ENCODE measurements around the gene ZNF467.
A peak's percentile ranks its signal among the peaks of the same experiment; 100 is the strongest.

The ZNF467 gene

DNA sequence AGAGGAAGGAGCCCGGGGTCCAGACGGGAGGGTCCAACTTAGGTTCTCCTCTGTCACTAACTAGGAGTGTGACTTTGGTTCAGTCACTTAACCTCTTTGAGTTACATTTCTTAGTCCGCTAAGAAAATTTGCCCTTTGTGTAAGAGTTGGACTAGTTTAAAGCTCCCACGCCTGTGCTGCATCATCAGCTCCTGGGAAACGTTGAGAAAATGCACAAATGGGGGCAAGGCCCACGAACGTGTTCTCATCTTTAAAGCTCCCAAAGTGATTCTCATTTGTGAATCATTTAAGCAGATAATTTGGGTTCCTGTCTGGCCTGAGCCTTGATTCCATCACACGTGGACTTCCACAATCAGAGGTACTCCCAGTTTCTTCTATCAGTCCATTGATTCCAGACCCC, 6.3 kb downstream of the ZNF467 start:
- DNase-seq = no peak

DNA sequence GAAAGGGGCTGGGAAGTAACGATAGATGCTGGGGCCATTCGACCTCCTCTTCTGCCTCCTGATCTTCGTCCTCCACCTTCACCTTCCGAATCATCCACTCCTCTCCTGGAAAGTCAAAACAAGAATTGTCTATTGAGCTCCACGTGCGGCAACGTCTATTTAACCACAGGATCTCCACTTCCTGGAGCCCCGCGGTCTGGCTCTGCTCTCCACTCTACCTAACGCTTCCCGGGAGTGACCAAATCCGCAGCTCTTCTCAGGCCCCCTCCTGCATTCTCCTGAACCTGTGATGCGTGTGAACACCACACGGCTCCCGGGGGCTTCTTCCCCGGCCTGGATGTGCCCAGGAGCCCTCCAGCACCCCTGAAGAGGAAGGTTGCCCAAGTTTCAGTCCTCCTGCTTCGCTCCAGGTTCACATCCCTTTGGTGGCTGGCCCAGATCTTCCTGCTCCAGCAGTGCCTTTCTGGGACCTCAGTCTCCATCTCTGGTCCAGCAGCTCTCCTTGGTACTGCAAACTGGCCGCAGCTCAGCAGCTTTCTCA, 7.2 kb downstream of the ZNF467 start:
- no peak for DNase-seq

DNA sequence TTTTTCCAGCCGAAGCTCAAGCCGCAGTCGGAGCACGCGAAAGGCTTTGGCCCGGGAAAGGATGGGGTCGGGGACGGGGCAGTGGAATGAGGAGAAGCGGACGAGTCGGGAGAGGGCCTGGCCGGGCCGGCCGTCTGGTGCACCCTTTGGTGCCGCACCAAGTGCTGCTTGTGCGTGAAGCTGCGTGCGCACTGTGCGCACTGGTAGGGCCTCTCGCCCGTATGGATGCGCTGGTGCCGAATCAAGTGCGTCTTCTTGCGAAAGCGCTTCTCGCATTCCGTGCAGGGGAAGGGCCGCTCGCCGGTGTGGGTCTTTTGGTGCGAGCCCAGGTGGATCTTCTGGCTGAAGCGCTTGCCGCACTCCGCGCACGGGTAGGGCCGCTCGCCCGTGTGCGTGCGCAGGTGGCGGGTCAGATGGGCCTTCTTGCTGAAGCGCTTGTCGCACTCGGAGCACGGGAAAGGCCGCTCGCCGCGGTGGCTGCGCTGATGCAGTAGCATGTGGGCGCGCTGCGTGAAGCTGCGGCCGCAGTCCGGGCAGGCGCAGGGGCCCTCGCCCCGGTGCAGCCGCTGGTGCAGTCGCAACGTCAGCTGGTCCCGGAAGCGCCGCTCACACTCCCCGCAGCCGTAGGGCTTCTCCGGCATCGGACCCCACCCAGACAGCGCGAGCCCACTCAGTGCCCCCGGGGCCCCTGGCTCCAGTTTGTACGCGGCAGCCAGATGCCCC, 7.8 kb downstream of the ZNF467 start:
- DNase-seq = no peak

DNA sequence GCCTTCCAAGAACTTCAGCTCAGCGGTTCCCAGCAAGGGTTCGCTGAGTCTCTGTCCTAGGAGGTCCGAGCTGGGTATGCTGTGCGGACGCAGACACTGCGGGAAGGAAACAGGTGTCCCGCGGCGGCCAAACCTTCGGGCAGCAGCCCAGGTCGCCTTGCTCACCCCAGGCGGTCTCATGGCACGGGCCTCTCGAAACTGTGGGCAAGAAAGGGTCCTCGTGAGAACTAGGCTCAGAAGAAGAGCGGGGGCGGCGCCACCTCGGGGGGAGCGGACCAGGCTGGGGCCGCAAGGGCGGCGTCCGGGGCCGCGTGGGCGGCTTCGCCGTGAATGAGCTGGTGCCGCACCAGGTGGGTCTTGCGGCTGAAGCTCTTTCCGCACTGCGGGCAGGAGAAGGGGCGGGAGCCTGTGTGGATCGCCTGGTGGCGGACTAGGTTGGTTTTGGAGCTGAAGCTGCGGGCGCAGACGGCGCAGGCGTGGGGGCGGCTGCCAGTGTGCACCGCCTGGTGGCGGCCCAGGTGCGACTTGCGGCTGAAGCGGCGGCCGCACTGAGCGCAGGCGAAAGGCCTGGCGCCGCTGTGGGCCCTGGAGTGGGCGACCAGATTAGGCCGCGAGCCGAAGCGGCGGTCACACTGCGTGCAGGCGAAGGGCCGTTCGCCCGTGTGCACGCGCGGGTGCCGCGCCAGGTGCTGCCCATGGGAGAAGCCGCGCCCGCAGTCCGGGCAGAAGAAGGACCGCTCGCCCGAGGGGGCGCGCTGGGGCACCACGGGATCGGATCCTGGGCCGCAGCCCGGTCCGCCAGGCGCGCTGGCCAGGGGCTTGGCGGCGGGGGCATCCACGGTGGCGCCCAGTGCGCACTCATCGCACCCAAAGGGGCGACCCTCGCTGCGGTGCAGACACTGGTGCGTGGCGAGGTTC, 8.6 kb downstream of the ZNF467 start:
- no peak for DNase-seq

DNA sequence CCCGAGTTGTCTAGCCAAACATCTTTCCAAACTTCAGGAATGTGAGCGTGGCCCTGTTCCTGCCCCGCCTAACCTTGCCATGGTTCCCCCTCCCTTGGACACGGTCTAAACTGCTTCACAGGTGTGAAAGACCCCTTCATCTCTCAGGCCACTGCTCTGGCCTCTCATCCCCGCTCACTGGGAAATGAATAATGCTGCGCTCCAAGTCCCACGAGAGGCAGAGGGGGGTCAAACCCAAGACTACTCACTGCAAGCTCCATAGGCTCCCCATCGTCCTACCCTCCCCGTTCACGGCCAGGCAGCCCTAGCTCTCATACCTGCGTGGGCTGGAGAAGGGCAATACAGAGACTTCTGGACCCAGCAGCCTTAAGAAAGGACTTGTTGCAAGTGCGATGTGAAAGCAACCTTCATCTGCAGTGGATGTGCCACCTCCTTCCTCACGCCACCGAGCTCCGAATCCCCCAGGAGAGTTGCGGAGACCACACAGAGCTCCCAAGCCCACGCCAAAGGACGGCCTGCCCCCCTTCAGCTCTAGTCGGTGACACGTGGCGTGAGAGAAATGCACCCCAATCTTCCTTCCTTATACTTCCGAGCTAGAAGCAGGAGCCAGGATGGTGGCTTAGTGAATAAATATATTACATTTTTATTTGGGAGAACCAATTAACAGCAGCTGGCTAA, 9.7 kb downstream of the ZNF467 start:
- DNase-seq = no peak

DNA sequence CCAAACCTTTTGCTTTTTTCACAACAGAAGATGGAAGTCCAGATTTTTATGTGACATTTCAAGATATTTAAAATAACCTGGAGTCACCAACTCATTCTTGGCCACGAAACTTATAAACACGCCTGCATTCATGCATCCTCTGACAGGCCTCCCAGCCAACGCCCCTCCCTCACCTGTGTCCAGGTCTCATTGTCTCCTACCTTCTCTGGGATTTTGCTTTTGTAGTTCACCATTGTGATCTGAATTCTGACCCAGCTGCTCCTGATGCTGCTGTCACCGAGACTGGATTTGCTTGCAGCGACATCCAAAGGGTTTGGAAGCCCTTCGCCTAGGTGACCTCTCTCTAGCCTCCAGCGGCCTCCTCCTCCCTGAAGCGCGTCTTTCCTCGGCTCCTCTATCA, 10.8 kb downstream of the ZNF467 start:
- DNase-seq = no peak

DNA sequence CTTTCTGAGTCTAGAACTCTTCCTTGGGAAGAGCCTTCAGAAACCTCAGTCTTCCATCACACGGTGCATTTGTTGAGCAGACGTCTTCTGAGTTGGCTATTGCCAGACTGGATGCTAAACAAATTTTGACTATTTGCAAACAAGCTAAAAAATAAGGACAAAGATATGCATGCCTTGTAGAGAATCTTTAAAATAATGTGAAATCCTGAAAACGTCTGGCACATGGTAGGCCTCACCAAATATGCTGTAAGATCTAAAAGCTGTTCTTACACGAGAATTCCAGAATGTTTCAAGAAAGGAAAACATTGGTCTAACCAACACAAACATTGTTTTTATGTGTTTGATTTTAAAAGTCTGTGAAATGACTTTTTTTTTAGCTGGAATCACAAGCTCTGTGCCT, 11.3 kb downstream of the ZNF467 start:
- DNase-seq = no peak

DNA sequence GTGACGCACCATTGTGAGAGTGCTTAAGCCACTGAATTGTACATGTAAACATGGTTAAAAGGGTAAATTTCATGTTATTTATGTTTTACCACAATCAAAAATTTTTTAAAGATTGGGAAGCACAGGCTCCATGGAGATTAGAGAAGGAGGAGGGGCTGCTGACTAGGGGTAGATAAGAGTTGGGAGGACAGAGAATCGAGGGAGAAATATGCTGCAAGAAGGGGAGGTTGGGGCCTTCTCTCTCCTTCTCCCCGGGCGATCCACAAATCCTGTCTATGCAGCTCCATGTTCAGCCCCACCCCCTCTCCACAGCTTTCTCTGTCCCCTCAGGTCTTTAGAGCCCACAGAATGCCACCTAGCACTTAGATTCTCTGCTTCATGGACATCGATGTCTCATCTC, 12.1 kb downstream of the ZNF467 start:
- no peak for DNase-seq

DNA sequence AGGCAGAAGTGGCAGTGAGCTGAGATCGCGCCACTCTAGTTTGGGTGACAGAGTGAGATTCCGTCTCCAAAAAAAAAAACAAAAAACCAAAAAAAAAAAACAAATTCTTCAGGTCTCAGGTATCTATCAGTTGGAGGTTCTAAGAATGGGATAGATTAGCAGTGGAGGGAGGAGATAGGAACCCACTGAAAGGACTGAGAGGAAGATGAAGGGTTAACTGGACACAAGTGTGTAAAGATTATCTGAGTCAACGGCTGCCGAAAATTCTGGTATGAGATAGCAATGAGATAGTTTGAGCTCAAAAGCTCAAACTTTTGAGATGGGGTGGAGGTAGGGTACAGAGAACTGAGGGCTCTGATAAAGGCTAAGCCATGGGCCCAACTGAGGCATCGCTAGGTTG, 12.8 kb downstream of the ZNF467 start:
- DNase-seq = no peak

DNA sequence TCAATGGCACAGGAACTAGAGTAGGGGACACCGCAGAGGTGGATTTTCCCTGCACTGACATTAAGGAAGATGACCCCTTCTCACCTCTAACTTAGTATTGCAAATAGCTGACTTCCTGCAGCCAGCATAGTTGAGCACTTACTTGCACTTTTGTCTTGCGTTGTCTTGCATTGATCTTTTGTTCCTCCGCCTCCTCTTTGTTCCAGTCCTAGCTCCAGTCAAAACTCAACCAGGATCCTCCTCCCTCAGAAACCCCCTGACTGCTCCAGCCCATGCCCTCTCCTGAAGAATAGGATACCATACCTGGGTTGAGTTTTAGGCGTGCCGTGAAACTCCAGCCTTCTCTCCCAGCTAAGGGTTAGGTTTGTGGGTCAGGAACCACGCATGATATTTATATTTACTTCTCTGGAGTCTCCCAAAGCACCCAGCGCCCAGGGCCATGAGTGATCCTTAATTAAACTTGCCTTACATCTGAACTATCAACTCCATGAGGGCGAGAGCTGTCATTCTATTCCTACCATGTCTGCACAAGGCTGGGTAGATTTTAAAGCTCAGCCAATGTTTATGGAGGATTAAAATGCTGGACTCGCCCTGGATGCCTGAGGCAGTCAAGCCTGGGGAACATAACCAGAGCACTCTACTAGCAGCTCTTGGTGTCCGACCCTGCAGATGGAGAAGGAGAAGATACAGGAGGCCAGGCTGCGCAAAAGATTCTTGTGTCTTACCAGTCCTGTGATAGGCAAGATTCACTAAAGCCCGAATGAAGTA, 14.1 kb downstream of the ZNF467 start:
- DNase-seq = no peak

DNA sequence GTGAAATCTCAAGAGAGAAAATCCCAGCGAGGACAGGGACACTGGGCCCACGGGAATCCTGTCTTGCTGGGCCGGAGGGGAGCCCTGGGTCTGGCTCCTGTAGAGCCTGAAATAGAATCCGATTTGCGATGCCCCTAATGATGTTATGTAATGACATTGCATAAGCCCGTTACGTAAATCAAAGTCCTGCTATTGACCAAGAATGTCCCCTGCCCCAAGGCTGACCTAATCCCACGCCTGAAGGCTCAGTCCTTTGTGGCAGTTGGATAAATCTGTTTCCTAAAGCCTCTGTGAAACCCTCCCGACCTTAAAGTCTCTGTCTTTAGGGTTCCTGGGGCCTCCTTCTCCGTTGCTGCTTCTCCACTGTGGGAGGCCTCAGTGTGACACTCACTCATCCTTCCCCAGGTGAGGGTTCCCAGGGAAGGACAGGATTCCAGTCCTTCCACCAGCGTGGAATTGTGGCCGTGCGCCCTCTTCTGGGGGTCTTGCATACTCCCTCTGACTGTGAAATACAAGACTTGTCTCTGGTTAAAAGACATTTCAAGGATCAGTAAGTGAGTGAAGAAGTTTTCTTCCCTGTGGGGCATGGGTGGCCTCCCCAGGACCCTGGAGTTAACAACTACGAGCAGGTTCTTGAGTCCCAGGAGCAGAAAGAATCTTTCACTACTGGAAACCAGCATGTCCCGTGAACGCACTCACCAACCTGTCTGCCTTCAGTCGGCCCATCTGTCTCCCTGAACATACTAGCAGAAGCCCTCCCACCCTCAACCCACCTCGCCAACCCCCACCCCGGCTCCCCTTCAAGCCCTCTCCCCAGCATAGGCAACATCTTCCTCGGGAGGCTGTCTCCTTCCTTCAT, 19.8 kb downstream of the ZNF467 start:
- DNase-seq = peak; percentile 20

DNA sequence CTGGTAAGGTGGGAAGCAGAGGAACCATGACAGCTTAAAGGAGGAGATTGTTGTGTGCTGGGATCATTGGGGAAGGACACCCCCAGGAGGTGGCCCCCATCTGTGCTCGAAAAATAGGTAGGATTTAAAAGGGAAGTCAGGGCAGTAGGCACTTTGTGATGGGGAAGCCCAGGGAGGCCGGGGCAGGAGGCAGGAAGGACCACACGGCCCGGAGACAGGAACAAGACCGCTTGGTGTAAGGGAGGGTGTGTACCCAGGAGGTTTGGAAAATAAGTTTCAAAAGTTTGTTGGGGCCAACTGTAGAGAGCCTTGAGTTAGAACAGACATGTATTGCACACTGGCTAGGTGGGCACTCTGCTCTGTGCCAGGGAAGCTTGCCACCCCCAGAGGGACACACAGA, 20.7 kb downstream of the ZNF467 start:
- DNase-seq = no peak

DNA sequence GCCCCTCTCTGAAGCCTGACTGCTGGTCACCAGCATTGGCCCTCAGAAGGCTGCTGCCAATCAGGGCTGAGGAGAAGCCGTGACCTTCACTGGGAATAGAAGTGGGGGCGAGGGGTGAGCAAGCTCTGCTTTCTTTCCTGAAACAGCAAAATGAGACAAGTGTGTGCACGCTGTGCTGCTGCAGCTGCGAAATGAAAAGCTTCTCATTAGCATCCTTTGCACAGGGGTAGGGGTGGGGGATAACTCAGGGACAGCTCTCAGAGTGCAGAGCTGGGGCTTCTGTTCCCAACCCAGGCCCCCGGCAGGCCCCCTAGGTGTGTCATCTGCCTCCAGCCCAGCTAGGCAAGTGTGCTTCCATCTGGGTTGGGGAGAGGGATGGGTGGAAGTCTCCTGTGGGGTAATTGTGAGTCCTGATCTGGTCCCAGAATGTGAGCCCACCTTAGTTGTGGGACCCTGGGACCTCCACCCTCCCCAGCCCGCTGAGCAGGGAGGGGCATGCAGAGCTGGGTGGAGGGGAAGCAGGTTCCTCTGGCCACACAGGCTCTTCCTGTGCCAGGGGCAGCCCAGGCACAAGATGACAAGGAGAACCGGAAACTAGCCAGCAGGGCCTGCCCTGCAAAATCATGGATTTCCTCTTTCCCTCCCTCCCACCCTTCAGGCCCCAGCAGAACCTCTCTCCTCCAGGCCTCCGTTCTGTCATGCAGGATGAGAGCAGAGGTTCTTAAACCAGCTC, 22.2 kb downstream of the ZNF467 start:
- no peak for DNase-seq

DNA sequence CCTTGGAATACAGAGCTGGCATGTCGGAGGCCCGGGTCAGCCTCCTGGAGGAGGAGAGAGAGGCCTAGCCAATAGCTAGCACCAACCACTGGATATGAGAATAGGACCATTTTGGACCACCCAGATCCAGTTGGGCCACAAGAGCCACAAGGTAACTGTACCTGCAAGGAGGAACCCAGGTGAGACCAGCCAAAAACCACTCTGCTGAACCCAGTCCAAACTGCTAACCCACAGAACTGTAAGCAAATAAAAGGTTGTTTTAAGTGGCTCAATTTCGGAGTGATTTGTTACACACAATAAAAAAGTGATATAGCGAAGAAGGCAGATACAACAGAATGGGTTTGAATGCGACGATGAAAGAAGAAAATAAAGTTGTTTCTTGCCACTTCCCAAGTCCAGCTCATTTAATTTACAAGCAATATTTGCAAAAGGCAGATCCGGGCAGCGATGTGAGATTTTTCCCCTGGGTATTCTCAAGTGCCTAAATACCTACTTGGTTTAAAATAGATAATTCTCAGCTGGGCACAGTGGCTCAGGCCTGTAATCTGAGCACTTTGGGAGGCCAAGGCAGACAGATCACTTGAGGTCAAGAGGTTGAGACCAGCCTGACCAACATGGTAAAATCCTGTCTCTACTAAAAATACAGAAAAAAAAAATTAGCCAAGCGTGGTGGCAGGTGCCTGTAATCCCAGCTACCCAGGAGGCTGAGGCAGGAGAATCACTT, 23.1 kb downstream of the ZNF467 start:
- no peak for DNase-seq

DNA sequence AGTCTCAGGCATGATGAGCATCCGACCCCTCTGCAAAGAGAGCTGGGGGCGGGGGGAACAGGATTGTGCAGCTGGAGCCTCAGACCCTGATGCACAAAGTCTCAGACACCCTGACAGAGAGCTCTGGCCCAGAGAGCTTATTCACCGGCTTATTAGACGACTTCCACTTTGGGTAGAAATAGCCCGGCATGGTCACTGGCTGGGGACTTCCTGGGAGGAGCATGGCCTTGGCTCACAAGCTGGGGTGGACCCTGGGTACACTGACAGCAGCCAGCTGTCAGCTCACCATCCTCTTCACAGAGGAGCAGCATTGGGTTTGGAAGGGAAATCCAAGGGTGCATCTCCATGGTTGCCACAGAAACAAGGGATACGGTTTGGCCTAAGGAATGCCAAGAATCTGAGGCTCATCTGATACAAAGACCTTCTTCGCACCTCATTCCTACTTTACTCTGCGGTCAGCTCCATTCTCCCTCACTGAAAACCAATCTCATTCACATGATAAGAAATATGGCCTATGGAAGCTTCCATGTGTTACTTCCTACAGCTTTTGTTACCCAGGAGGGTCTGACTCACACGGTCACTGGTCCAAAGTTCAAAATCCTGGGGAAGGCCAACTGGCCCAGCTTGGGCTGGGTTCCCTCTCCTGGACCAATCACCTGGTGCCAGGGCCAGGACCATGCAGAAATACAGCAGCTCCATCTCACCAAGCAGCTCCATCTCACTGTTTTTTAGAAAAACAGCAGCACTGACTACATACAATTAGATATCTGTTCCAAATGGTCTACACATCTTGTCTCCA, 25.1 kb downstream of the ZNF467 start:
- DNase-seq = no peak

DNA sequence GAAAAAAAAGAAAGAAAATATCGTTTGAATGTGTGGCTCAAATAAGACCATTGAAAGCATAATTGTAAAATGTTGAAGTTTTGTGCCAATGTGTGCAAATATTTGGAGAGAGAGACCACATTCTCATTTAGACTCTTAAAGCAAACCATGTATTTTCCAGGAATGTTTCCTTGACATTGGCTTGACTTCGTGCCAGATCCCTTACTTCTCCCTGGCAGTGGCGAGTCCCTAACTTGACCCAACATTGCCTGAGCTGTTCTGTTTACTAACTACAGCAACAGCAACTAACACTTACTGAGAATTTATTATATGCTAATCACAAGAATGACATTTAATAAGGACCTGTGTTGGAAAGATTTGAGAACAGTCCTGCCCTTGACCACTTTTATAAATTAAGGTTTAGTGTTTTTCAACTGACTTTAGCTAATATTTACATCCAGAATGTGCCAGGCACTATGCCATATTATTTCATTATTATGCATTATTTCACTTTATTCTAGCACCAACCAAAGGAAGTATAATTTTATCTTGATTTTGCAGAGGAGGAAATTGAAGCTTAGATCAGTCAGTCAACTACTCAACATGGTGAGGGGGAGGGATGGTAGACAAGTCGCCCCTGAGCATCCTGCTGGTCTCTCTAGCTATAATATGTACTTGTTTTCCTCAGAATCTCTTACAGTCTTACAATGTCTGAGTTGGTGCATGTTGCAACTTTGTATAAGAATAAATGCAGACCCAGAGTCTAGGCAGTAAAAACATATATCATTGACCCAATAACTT, 29.7 kb downstream of the ZNF467 start:
- no peak for DNase-seq

DNA sequence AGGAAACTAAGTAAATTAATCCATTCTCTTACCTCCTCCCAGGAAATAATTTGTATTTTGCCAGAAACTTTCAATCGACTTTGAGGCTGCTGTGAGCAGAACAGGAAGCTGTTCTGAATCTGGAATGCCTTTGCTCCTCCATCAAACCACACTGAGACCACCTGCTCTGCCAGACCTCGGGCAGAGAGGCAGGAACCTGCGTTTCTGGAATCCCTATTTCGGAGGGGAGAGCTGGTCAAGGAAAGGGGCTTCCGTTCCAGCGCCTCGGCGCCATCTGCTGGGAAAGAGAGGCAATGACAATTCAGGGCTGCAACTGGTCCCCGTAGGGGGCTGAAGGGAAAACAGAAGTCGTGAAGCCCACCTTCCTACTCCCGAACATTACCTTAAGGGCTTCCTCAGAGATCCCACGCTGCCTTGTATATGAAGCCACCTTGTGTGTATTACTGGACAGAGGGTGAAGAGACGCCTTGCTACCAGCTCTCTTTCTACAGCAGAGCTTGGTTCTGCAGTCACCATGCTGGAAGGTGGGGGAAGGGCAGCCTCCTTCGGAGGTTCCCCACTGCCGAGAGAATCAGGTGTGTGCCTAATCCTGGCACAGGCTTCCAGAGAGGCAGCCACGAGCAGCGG, 31.2 kb downstream of the ZNF467 start:
- peak; percentile 82 for DNase-seq

DNA sequence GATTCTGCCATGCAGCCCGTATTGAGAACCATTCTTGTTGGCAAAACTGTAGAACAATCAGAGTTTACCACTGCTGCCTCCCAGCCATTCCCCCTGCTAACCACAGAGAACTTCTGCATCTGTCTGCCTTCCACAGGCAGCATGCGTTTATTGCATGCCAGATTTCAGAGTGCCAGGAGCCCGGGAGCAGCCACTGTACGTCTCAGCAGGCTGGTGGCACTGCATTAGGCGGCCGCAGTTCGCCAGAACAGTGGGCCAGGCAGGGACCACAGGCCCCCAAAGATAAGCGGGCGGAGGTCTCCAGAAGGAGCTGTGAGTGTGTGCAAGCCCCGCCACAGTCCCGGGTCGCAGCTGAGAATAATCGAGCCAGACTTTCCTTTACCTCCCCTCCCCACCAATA, 31.8 kb downstream of the ZNF467 start:
- peak; percentile 22 for DNase-seq
